ENCODE measurements around the gene TFG.
"Not testable (repeated sequence)": the region's sequence is repeated elsewhere in the genome, so short reads cannot be mapped to it uniquely, and the experiment has no call there.

The TFG gene

GRCh38 chr3:100708989-100709841 is at the start of gene TFG:
Gene TFG, plus strand, starts transcription at chr3:100709494. Its CDS starts 4,192 bp downstream, at chr3:100713686.
- peak; percentile 91 for DNase-seq

- not testable (repeated sequence) for DNase-seq
Observed at GRCh38 chr3:100661294-100661693, 48.0 kb upstream of the TFG start.

GRCh38 chr3:100662113-100662823 is 47.0 kb upstream of the TFG start:
- DNase-seq = no peak

GRCh38 chr3:100665230-100665629 is 44.1 kb upstream of the TFG start:
- DNase-seq = no peak

- DNase-seq = not testable (repeated sequence)
Observed at GRCh38 chr3:100666699-100667098, 42.6 kb upstream of the TFG start.

GRCh38 chr3:100667316-100667715 is 42.0 kb upstream of the TFG start:
- DNase-seq = not testable (repeated sequence)

- DNase-seq = not testable (repeated sequence)
Observed at GRCh38 chr3:100670995-100671394, 38.3 kb upstream of the TFG start.

GRCh38 chr3:100681496-100681895 is 27.8 kb upstream of the TFG start:
- DNase-seq = no peak

GRCh38 chr3:100682056-100682853 is 27.0 kb upstream of the TFG start:
- no peak for DNase-seq

GRCh38 chr3:100682854-100683760 is 26.2 kb upstream of the TFG start:
- DNase-seq = no peak

- DNase-seq = no peak
Observed at GRCh38 chr3:100693225-100693624, 16.1 kb upstream of the TFG start.

- no peak for DNase-seq
Observed at GRCh38 chr3:100695696-100696095, 13.6 kb upstream of the TFG start.

- no peak for DNase-seq
Observed at GRCh38 chr3:100696161-100696560, 13.1 kb upstream of the TFG start.

GRCh38 chr3:100697172-100697571 is 12.1 kb upstream of the TFG start:
- no peak for DNase-seq

GRCh38 chr3:100697723-100698285 is 11.5 kb upstream of the TFG start:
- no peak for DNase-seq

- DNase-seq = no peak
Observed at GRCh38 chr3:100698736-100699135, 10.6 kb upstream of the TFG start.

GRCh38 chr3:100700708-100701107 is 8.6 kb upstream of the TFG start:
- DNase-seq = no peak

- DNase-seq = no peak
Observed at GRCh38 chr3:100702082-100702979, 7.0 kb upstream of the TFG start.

- DNase-seq = no peak
Observed at GRCh38 chr3:100702980-100703345, 6.3 kb upstream of the TFG start.

- no peak for DNase-seq
Observed at GRCh38 chr3:100703865-100704264, 5.4 kb upstream of the TFG start.

- no peak for DNase-seq
Observed at GRCh38 chr3:100706365-100706764, 2.9 kb upstream of the TFG start.

Measured in NCI-H1417 treated with DMSO at 0.1 percent for 48 hours (cell line).